HG02938 (cell line): Measurements from ENCODE around the gene PSMA3.

Experiments used
- ATAC-seq: cut with Tn5 transposase; IDR thresholded peaks from one replicate; pipeline ENCODE4 v1.9.1; 2021; ENCODE audit warnings: mild to moderate bottlenecking, moderate library complexity; ENCODE audit not compliant: unreplicated experiment

PSMA3 gene

GRCh38 chr14:58270628-58271027, 26.0 kb downstream of the PSMA3 start:
- no peak for ATAC-seq

DNA sequence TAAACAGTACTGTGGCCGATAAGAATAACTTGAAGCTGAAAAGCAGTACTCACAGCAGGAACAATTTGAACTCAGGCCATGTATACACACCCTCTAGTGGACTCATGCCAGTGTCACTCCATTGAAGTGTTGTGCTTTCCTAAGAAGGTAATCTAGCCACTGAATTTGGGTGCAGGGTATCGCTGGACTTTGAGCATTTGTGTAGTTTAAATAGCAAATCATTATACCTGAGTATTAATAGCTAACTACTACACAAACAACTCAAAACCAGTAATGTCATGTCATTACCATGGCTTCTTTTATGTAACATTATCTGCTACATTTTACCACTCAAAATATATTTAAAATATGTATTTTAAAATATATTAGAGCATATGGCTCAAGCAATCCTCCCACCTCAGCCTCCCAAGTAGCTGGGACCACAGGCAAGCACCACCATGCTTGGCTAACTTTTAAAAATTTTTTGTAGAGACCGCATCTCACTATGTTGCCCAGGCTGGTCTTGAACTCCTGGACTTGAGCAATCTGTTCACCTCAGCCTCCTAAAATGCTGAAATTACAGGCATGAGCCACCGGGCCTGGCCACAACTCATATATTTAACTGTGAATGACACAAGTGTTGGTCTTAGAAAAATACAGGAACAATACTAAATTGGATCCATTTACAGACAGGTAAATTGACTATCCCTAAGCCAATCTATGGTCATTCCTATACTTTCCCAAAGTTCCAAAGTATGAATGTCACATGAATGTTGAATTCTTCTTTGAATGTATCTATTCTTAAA, 28.1 kb downstream of the PSMA3 start:
- no peak for ATAC-seq

DNA sequence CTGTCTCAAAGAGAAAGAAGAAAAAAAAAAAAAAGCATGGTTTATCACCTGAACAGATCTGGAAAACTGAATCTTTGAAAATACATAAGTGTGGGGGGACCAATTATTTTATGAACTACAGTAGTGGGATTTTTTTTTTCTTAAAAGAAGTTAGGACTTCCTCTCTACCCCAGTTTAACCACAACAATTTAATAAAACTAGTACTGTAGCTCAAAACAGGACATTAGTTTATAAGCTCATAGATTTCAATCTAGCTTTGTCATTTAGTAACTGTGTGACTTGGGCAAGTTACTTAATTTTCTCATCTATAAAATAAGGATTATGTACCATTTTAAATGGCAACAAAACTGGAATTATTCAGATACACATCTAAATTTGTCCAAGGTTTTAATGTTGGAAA, 30.2 kb downstream of the PSMA3 start:
- ATAC-seq, result no peak

GRCh38 chr14:58275527-58276190, 31.0 kb downstream of the PSMA3 start:
- ATAC-seq, result no peak

- ATAC-seq, result no peak
Observed at GRCh38 chr14:58276208-58276607, 31.6 kb downstream of the PSMA3 start.

DNA sequence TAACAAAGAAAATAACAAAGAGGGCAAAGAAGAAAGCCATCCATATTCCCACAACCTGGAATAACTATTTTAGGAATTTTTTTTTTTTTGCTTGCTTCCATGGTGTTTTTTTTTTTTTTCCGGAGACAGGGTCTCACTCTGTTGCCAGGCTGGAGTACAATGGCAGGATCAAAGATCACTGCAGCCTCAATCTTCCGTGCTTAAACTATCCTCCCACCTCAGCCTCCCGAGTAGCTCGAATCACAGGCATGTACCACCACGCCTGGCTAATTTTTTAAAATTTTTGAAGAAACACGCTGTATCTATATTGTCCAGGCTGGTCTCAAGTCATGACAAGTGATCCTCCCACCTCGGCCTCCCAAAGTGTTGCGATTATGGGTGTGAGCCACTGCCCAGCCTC, 33.5 kb downstream of the PSMA3 start:
- ATAC-seq, result no peak

GRCh38 chr14:58280954-58281787, 36.5 kb downstream of the PSMA3 start:
- ATAC-seq, result peak; percentile 77

- ATAC-seq, result no peak
Observed at GRCh38 chr14:58281969-58282368, 37.3 kb downstream of the PSMA3 start.

GRCh38 chr14:58282925-58283593, 38.4 kb downstream of the PSMA3 start:
- ATAC-seq, result no peak

- no peak for ATAC-seq
Observed at GRCh38 chr14:58283730-58284129, 39.1 kb downstream of the PSMA3 start.

DNA sequence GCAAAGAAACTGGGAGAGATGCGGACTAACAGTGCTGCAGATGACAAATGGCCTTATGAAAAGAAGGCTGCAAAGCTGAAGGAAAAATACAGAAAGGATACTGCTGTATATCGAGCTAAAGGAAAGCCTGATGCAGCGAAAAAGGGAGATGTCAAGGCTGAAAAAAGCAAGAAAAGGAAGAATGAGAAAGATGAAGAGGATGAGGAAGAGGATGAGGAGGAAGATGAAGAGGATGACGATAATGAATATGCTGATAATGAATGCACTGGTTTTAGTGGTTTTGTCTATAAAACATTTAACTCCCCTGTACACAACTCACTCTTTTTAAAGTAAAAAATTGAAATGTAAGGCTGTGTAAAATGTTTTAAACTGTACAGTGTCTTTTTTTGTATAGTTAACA, 40.5 kb downstream of the PSMA3 start:
- ATAC-seq, result no peak

- no peak for ATAC-seq
Observed at GRCh38 chr14:58287607-58288042, 43.0 kb downstream of the PSMA3 start.

- ATAC-seq, result no peak
Observed at GRCh38 chr14:58288106-58288792, 43.6 kb downstream of the PSMA3 start.

DNA sequence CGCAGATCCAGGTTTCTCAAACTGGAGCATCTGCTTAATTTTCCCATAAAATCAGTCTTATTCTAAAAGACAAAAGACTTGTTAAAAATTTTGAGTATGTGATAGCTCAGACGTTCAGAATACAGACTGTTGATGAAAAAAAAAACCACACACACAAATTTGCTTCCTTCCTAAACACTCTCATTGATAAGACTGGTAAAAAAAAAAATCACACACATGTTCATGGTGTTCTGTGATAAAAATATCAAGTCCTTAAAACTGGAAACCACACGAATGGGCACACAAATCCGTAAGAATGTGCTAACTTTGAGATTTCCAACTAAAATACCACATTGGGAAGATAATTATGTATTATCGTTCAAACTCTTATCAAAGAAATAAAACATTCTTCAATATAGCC, 47.0 kb downstream of the PSMA3 start:
- no peak for ATAC-seq

GRCh38 chr14:58292187-58292586, 47.5 kb downstream of the PSMA3 start:
- no peak for ATAC-seq

GRCh38 chr14:58294201-58294600, 49.6 kb downstream of the PSMA3 start:
- ATAC-seq, result no peak

DNA sequence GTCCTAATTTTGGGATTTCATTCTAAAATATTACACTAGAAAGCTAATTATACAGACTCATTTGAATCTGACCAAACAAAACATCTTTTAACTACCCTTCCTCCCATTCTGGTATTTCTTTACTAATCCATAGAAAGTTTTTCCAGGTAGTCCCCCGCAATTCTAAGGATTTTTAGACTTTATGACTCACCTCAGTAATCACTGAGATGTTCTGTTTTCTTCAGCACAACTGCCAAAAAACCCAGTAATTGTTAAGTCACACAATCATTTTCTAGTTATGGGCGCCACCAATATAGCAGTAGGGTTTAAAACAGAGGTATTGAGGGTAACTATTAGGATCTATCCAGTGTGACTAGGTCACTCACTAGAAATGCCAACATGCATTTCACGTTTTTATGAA, 52.1 kb downstream of the PSMA3 start:
- no peak for ATAC-seq

DNA sequence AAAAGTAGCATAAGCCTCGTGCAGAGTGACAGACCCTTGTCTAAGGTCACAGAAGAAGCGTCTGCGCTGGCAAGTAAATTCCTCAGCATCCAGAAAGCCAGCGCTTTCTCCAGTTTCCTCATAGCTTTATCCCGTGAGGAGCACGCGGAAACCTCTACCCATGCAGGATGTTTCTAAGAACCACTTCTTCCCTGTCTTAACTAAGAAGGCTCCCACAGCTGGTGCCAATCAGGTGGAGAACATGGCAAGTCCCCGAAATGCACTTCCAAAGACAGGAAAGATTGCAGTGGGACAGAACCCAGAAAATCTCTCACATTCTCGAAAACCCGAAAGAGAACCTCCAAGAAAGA, 52.7 kb downstream of the PSMA3 start:
- ATAC-seq, result peak; percentile 1

DNA sequence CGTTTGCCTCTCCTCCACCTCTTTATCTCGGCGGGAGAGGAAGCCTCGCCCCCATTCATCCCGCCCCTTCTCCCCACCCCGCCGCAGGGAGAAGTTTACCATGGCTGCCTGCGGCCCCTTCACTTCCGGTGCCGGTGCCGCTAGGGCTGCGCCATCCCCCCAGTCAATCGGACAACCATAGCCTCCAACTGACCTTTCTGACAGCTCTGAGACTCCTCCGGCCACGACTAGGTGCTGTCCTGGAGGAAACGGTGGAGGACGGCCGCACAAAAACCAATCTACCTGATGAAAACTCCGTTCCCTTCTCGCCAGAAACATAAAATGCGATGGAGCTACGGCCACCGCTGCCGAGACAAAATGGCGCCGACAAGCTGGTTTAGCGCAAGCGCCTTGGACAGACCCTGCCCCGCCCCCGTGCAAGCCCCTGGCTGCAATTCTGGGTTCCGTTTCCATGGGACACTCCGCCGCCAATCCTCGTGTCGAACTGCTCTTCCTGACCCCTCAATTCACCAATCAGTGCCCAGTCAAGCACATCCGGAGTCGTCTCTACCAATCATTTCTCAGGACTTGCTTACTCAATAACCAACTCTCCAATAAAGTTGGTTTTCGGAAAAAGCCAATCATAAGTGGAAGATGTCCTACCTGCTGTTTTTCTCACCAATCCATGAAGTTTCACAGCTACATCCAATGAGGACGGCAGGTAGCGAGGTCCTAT, 53.3 kb downstream of the PSMA3 start:
- ATAC-seq, result peak; percentile 88
